ENCODE measurements around the gene NELL1. TPM values are rescaled to one million over a fixed set of nuclear protein-coding genes. Genes with fewer than 3 reads are reported as not detected.

The NELL1 gene
- total RNA-seq, 1 donor from 2014 or later = 0.45 TPM

DNA sequence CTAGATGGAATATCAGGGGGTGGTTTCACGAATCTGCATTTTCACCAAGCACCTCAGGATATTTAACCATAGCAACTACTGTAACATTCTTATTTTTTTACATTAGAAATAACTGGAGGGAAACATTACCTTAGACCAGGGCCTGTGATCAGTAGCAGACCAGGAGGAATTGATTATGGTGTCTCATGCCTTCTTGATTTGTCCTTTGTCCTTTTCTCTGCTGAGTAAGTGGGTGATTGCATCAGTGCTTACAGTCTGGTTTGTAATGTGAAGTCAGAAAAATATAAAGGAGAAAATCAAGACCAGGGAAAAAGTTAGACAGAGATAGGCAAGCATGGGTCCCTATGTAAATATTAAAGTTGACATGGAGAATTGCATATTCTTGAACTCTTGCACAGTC is 703.3 kb downstream of the NELL1 start:
- TF ChIP-seq, protein P1, sequence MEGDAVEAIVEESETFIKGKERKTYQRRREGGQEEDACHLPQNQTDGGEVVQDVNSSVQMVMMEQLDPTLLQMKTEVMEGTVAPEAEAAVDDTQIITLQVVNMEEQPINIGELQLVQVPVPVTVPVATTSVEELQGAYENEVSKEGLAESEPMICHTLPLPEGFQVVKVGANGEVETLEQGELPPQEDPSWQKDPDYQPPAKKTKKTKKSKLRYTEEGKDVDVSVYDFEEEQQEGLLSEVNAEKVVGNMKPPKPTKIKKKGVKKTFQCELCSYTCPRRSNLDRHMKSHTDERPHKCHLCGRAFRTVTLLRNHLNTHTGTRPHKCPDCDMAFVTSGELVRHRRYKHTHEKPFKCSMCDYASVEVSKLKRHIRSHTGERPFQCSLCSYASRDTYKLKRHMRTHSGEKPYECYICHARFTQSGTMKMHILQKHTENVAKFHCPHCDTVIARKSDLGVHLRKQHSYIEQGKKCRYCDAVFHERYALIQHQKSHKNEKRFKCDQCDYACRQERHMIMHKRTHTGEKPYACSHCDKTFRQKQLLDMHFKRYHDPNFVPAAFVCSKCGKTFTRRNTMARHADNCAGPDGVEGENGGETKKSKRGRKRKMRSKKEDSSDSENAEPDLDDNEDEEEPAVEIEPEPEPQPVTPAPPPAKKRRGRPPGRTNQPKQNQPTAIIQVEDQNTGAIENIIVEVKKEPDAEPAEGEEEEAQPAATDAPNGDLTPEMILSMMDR (IDR thresholded peaks at IDR 0.05; ENCODE audit: insufficient read depth, low read depth, low read length) = no peak
- TF ChIP-seq EZH2 (IDR thresholded peaks at IDR 0.05; ENCODE audit: insufficient read depth, low read length) = no peak
- no peaks in the 10 kb centered on the region for H3K4me1 ChIP-seq (ENCODE audit: insufficient read depth, low read length)
- no peaks in the 10 kb centered on the region for H3K27me3 ChIP-seq (ENCODE audit: insufficient read depth, low read length)
- Mint-ChIP-seq H3K27me3 (ENCODE audit: low read depth, unreplicated experiment) (no peaks in the 10 kb centered on the region), H3K4me1 (ENCODE audit: low read depth, unreplicated experiment) (peaks cover 2% of the 10 kb centered on the region), H3K9me3 (ENCODE audit: unreplicated experiment) (no peaks in the 10 kb centered on the region), H3K4me3 (ENCODE audit: unreplicated experiment) (no peak overlapping the region), H3K36me3 (ENCODE audit: low read depth, unreplicated experiment) (no peaks in the 10 kb centered on the region), H3K27ac (ENCODE audit: unreplicated experiment) (no peak overlapping the region)
- no peak overlapping the region for H2AFZ ChIP-seq (ENCODE audit: low read depth, low read length)
- DNase-seq (ENCODE audit: low read depth) = no peak
- no peak overlapping the region for H3K27ac ChIP-seq (ENCODE audit: low read depth, low read length)
- no peaks in the 10 kb centered on the region for H3K36me3 ChIP-seq (ENCODE audit: insufficient read depth, low read length)
- FAIRE-seq = no peak
- H3K79me2 ChIP-seq (ENCODE audit: insufficient read depth, low read length) = no peaks in the 10 kb centered on the region
- H3K9ac ChIP-seq (ENCODE audit: low read length) = no peak overlapping the region
- no peaks in the 10 kb centered on the region for H4K20me1 ChIP-seq (ENCODE audit: insufficient read depth, low read length)
- H3K4me2 ChIP-seq (ENCODE audit: low read length) = no peak overlapping the region
- no peaks in the 10 kb centered on the region for H3K9me3 ChIP-seq (ENCODE audit: insufficient read depth, low read depth, low read length)
- no peak overlapping the region for H3K4me3 ChIP-seq (ENCODE audit: insufficient read depth, low read depth, low read length)

DNA sequence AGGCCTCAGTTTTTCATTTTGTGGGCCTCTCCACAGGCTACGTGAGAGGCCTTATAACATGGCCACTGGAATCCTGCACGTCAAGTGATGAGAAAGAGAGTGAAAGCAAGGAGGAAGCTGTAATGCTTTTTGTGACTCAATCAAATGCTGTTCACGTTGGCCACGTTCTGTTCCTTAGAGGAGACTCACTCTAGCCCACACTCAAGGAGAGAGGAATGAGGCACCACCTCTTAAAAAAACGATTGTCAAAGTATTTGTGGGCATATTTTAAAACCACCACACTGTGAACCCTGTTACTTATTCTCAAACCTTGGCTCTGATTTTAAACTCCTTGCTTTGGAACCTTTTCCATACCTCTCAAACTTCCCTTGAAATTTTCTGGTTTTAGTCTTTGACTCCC is 705.0 kb downstream of the NELL1 start:
- Histone ChIP-seq H3K36me3 (ENCODE audit: insufficient read depth, low read length) (no peaks in the 10 kb centered on the region), H2AFZ (ENCODE audit: low read depth, low read length) (no peak overlapping the region), H3K4me2 (ENCODE audit: low read length) (no peak overlapping the region), H3K79me2 (ENCODE audit: insufficient read depth, low read length) (no peaks in the 10 kb centered on the region), H3K4me3 (ENCODE audit: insufficient read depth, low read depth, low read length) (no peak overlapping the region), H3K9ac (ENCODE audit: low read length) (no peak overlapping the region), H4K20me1 (ENCODE audit: insufficient read depth, low read length) (no peaks in the 10 kb centered on the region), H3K27me3 (ENCODE audit: insufficient read depth, low read length) (no peaks in the 10 kb centered on the region), H3K27ac (ENCODE audit: low read depth, low read length) (no peak overlapping the region), H3K4me1 (ENCODE audit: insufficient read depth, low read length) (no peaks in the 10 kb centered on the region), H3K9me3 (ENCODE audit: insufficient read depth, low read depth, low read length) (no peaks in the 10 kb centered on the region)
- Mint-ChIP-seq H3K27ac (ENCODE audit: unreplicated experiment) (no peak overlapping the region), H3K27me3 (ENCODE audit: low read depth, unreplicated experiment) (no peaks in the 10 kb centered on the region), H3K36me3 (ENCODE audit: low read depth, unreplicated experiment) (no peaks in the 10 kb centered on the region), H3K4me1 (ENCODE audit: low read depth, unreplicated experiment) (peaks cover 2% of the 10 kb centered on the region), H3K4me3 (ENCODE audit: unreplicated experiment) (no peak overlapping the region), H3K9me3 (ENCODE audit: unreplicated experiment) (no peaks in the 10 kb centered on the region)
- TF ChIP-seq, protein P1 (IDR thresholded peaks at IDR 0.05; ENCODE audit: insufficient read depth, low read depth, low read length) = no peak
- no peak for TF ChIP-seq EZH2 (IDR thresholded peaks at IDR 0.05; ENCODE audit: insufficient read depth, low read length)
- DNase-seq (ENCODE audit: low read depth) = no peak
- no peak for FAIRE-seq

- H3K4me3 Mint-ChIP-seq (ENCODE audit: unreplicated experiment) = no peak overlapping the region
- DNase-seq (ENCODE audit: low read depth) = no peak
Measured at GRCh38 chr11:21385669-21386440, 716.5 kb downstream of the NELL1 start.

More at GRCh38 chr11:21385669-21386440, 716.5 kb downstream of the NELL1 start:
- Histone ChIP-seq H3K4me2 (ENCODE audit: low read length) (no peak overlapping the region), H3K79me2 (ENCODE audit: insufficient read depth, low read length) (no peaks in the 10 kb centered on the region), H3K4me1 (ENCODE audit: insufficient read depth, low read length) (no peaks in the 10 kb centered on the region), H4K20me1 (ENCODE audit: insufficient read depth, low read length) (no peaks in the 10 kb centered on the region), H3K9me3 (ENCODE audit: insufficient read depth, low read depth, low read length) (no peaks in the 10 kb centered on the region), H3K9ac (ENCODE audit: low read length) (no peak overlapping the region), H2AFZ (ENCODE audit: low read depth, low read length) (no peak overlapping the region), H3K4me3 (ENCODE audit: insufficient read depth, low read depth, low read length) (no peak overlapping the region), H3K27me3 (ENCODE audit: insufficient read depth, low read length) (no peaks in the 10 kb centered on the region), H3K27ac (ENCODE audit: low read depth, low read length) (no peak overlapping the region), H3K36me3 (ENCODE audit: insufficient read depth, low read length) (no peaks in the 10 kb centered on the region)
- TF ChIP-seq, protein P1 (IDR thresholded peaks at IDR 0.05; ENCODE audit: insufficient read depth, low read depth, low read length) = no peak
- no peak for TF ChIP-seq EZH2 (IDR thresholded peaks at IDR 0.05; ENCODE audit: insufficient read depth, low read length)
- no peak for FAIRE-seq
- Mint-ChIP-seq H3K9me3 (ENCODE audit: unreplicated experiment) (no peaks in the 10 kb centered on the region), H3K4me1 (ENCODE audit: low read depth, unreplicated experiment) (no peaks in the 10 kb centered on the region), H3K36me3 (ENCODE audit: low read depth, unreplicated experiment) (no peaks in the 10 kb centered on the region), H3K27ac (ENCODE audit: unreplicated experiment) (no peak overlapping the region), H3K27me3 (ENCODE audit: low read depth, unreplicated experiment) (peaks cover 2% of the 10 kb centered on the region)

All from astrocyte (in vitro differentiated cells and primary cell).